ENCODE results near the gene C2CD4C.

Gene C2CD4C

GRCh38 chr19:407511-408440, 1.2 kb downstream of the C2CD4C start:
- 79% methylated on average over 43 of the region's 70 CpGs for WGBS (ENCODE audit: insufficient coverage)
- H3K27me3 ChIP-seq (replicated peaks in 2 of 5; ENCODE audit: control insufficient read depth in 4 of 5, insufficient read depth in 5 of 5, low read length in 4 of 5), result peaks cover 0 to 82% (median 13%) of the 10 kb centered on the region in 5 experiments

GRCh38 chr19:406971-407510, 1.9 kb downstream of the C2CD4C start:
- POLR2A ChIA-PET, result no interaction called here
- Histone ChIP-seq H3K9me3 (ENCODE audit: control extremely low read depth in 1 of 5, control insufficient read depth in 4 of 5, insufficient read depth in 2 of 5, low read depth in 1 of 5, low read length in 4 of 5) (peaks cover 0 to 19% (median 0%) of the 10 kb centered on the region in 5 experiments), H3K27me3 (replicated peaks in 2 of 5; ENCODE audit: control insufficient read depth in 4 of 5, insufficient read depth in 5 of 5, low read length in 4 of 5) (peaks cover 0 to 78% (median 13%) of the 10 kb centered on the region in 5 experiments), H3K4me1 (ENCODE audit: control extremely low read depth in 1 of 4, control insufficient read depth in 4 of 4, insufficient read depth in 4 of 4, low read length in 3 of 4) (peaks cover 0 to 17% (median 7%) of the 10 kb centered on the region in 4 experiments), H3K36me3 (ENCODE audit: control insufficient read depth in 4 of 4, insufficient read depth in 4 of 4, low read length in 3 of 4) (no peaks in the 10 kb centered on the region), H3K27ac (ENCODE audit: insufficient read depth in 1 of 2, low read depth in 1 of 2, low read length in 2 of 2, poor library complexity in 1 of 2, severe bottlenecking in 2 of 2) (no peak overlapping the region), H3K4me3 (ENCODE audit: control insufficient read depth in 1 of 7, extremely low read depth in 1 of 7, insufficient read depth in 4 of 7, low read depth in 2 of 7, low read length in 6 of 7) (no peak overlapping the region)
- CTCF ChIA-PET, result no interaction called here
- DNase-seq, result no peak
- 94% methylated on average over 40 of the region's 48 CpGs for WGBS (ENCODE audit: insufficient coverage)

More at GRCh38 chr19:407511-408440, 1.2 kb downstream of the C2CD4C start:
- Histone ChIP-seq H3K9me3 (ENCODE audit: control extremely low read depth in 1 of 5, control insufficient read depth in 4 of 5, insufficient read depth in 2 of 5, low read depth in 1 of 5, low read length in 4 of 5) (peaks cover 0 to 19% (median 0%) of the 10 kb centered on the region in 5 experiments), H3K27ac (ENCODE audit: insufficient read depth in 1 of 2, low read depth in 1 of 2, low read length in 2 of 2, poor library complexity in 1 of 2, severe bottlenecking in 2 of 2) (no peak overlapping the region), H3K4me3 (ENCODE audit: control insufficient read depth in 1 of 7, extremely low read depth in 1 of 7, insufficient read depth in 4 of 7, low read depth in 2 of 7, low read length in 6 of 7) (no peak overlapping the region), H3K36me3 (ENCODE audit: control insufficient read depth in 4 of 4, insufficient read depth in 4 of 4, low read length in 3 of 4) (no peaks in the 10 kb centered on the region), H3K4me1 (ENCODE audit: control extremely low read depth in 1 of 4, control insufficient read depth in 4 of 4, insufficient read depth in 4 of 4, low read length in 3 of 4) (peaks cover 0 to 17% (median 7%) of the 10 kb centered on the region in 4 experiments)
- no peak for DNase-seq
- POLR2A ChIA-PET, result no interaction called here
- CTCF ChIA-PET, result no interaction called here

GRCh38 chr19:406135-406781, 2.7 kb downstream of the C2CD4C start:
- peaks cover 0 to 73% (median 10%) of the 10 kb centered on the region in 5 experiments for H3K27me3 ChIP-seq (replicated peaks in 2 of 5; ENCODE audit: control insufficient read depth in 4 of 5, insufficient read depth in 5 of 5, low read length in 4 of 5)
- peaks cover 0 to 17% (median 7%) of the 10 kb centered on the region in 4 experiments for H3K4me1 ChIP-seq (ENCODE audit: control extremely low read depth in 1 of 4, control insufficient read depth in 4 of 4, insufficient read depth in 4 of 4, low read length in 3 of 4)
- H3K27ac ChIP-seq (ENCODE audit: insufficient read depth in 1 of 2, low read depth in 1 of 2, low read length in 2 of 2, poor library complexity in 1 of 2, severe bottlenecking in 2 of 2), result no peak overlapping the region
- no peaks in the 10 kb centered on the region for H3K36me3 ChIP-seq (ENCODE audit: control insufficient read depth in 4 of 4, insufficient read depth in 4 of 4, low read length in 3 of 4)
- WGBS (ENCODE audit: insufficient coverage), result 56% methylated on average over 36 of the region's 41 CpGs
- no peak overlapping the region for H3K4me3 ChIP-seq (ENCODE audit: control insufficient read depth in 1 of 7, extremely low read depth in 1 of 7, insufficient read depth in 4 of 7, low read depth in 2 of 7, low read length in 6 of 7)
- ChIA-PET POLR2A (no interaction called here), CTCF (no interaction called here)
- H3K9me3 ChIP-seq (ENCODE audit: control extremely low read depth in 1 of 5, control insufficient read depth in 4 of 5, insufficient read depth in 2 of 5, low read depth in 1 of 5, low read length in 4 of 5), result peaks cover 0 to 14% (median 0%) of the 10 kb centered on the region in 5 experiments
- DNase-seq, result no peak

- ChIA-PET POLR2A (no interaction called here), CTCF (no interaction called here)
- WGBS (ENCODE audit: insufficient coverage), result 43% methylated on average over 24 of the region's 29 CpGs
- H3K27ac ChIP-seq (ENCODE audit: insufficient read depth in 1 of 2, low read depth in 1 of 2, low read length in 2 of 2, poor library complexity in 1 of 2, severe bottlenecking in 2 of 2), result no peak overlapping the region
- peaks cover 0 to 72% (median 10%) of the 10 kb centered on the region in 5 experiments for H3K27me3 ChIP-seq (replicated peaks in 2 of 5; ENCODE audit: control insufficient read depth in 4 of 5, insufficient read depth in 5 of 5, low read length in 4 of 5)
- DNase-seq, result no peak
- H3K4me3 ChIP-seq (ENCODE audit: control insufficient read depth in 1 of 7, extremely low read depth in 1 of 7, insufficient read depth in 4 of 7, low read depth in 2 of 7, low read length in 6 of 7), result no peak overlapping the region
- no peaks in the 10 kb centered on the region for H3K36me3 ChIP-seq (ENCODE audit: control insufficient read depth in 4 of 4, insufficient read depth in 4 of 4, low read length in 3 of 4)
- H3K4me1 ChIP-seq (ENCODE audit: control extremely low read depth in 1 of 4, control insufficient read depth in 4 of 4, insufficient read depth in 4 of 4, low read length in 3 of 4), result peaks cover 0 to 17% (median 7%) of the 10 kb centered on the region in 4 experiments
- peaks cover 0 to 8% (median 0%) of the 10 kb centered on the region in 5 experiments for H3K9me3 ChIP-seq (ENCODE audit: control extremely low read depth in 1 of 5, control insufficient read depth in 4 of 5, insufficient read depth in 2 of 5, low read depth in 1 of 5, low read length in 4 of 5)
Observed at GRCh38 chr19:405121-405965, 3.6 kb downstream of the C2CD4C start.

GRCh38 chr19:403221-404027, 5.5 kb downstream of the C2CD4C start:
- DNase-seq, result no peak
- ChIA-PET CTCF (no interaction called here), POLR2A (interaction anchor here (0.6 kb wide), 2 partner anchors 22 to 71 kb away, joined by 3 to 5 read pairs; no protein-coding TSS in a partner anchor)
- Histone ChIP-seq H3K27me3 (replicated peaks in 2 of 5; ENCODE audit: control insufficient read depth in 4 of 5, insufficient read depth in 5 of 5, low read length in 4 of 5) (peaks cover 0 to 55% (median 6%) of the 10 kb centered on the region in 5 experiments), H3K9me3 (ENCODE audit: control extremely low read depth in 1 of 5, control insufficient read depth in 4 of 5, insufficient read depth in 2 of 5, low read depth in 1 of 5, low read length in 4 of 5) (peaks cover 0 to 5% (median 0%) of the 10 kb centered on the region in 5 experiments), H3K4me3 (ENCODE audit: control insufficient read depth in 1 of 7, extremely low read depth in 1 of 7, insufficient read depth in 4 of 7, low read depth in 2 of 7, low read length in 6 of 7) (no peak overlapping the region), H3K36me3 (ENCODE audit: control insufficient read depth in 4 of 4, insufficient read depth in 4 of 4, low read length in 3 of 4) (no peaks in the 10 kb centered on the region), H3K4me1 (ENCODE audit: control extremely low read depth in 1 of 4, control insufficient read depth in 4 of 4, insufficient read depth in 4 of 4, low read length in 3 of 4) (peaks cover 0 to 3% (median under 1%) of the 10 kb centered on the region in 4 experiments), H3K27ac (ENCODE audit: insufficient read depth in 1 of 2, low read depth in 1 of 2, low read length in 2 of 2, poor library complexity in 1 of 2, severe bottlenecking in 2 of 2) (no peak overlapping the region)
- WGBS (ENCODE audit: insufficient coverage), result 89% methylated on average over 32 of the region's 38 CpGs

GRCh38 chr19:402786-403185, 6.2 kb downstream of the C2CD4C start:
- WGBS (ENCODE audit: insufficient coverage), result 91% methylated on average over 8 of the region's 11 CpGs
- H3K4me1 ChIP-seq (ENCODE audit: control extremely low read depth in 1 of 4, control insufficient read depth in 4 of 4, insufficient read depth in 4 of 4, low read length in 3 of 4), result no peaks in the 10 kb centered on the region
- H3K4me3 ChIP-seq (ENCODE audit: control insufficient read depth in 1 of 7, extremely low read depth in 1 of 7, insufficient read depth in 4 of 7, low read depth in 2 of 7, low read length in 6 of 7), result no peak overlapping the region
- no peak overlapping the region for H3K27ac ChIP-seq (ENCODE audit: insufficient read depth in 1 of 2, low read depth in 1 of 2, low read length in 2 of 2, poor library complexity in 1 of 2, severe bottlenecking in 2 of 2)
- POLR2A ChIA-PET, result interaction anchor here (0.6 kb wide), 2 partner anchors 23 to 71 kb away, joined by 3 to 5 read pairs; no protein-coding TSS in a partner anchor
- H3K9me3 ChIP-seq (ENCODE audit: control extremely low read depth in 1 of 5, control insufficient read depth in 4 of 5, insufficient read depth in 2 of 5, low read depth in 1 of 5, low read length in 4 of 5), result peaks cover 0 to 8% (median 0%) of the 10 kb centered on the region in 5 experiments
- H3K36me3 ChIP-seq (ENCODE audit: control insufficient read depth in 4 of 4, insufficient read depth in 4 of 4, low read length in 3 of 4), result no peaks in the 10 kb centered on the region
- peaks cover 0 to 51% (median 5%) of the 10 kb centered on the region in 5 experiments for H3K27me3 ChIP-seq (replicated peaks in 2 of 5; ENCODE audit: control insufficient read depth in 4 of 5, insufficient read depth in 5 of 5, low read length in 4 of 5)
- no peak for DNase-seq
- CTCF ChIA-PET, result interaction anchor here (1.5 kb wide), 1 partner anchor 19 kb away, joined by 4 read pairs; no protein-coding TSS in a partner anchor

Measured in common myeloid progenitor, CD34-positive (primary cell).